ENCODE data around the gene HCRTR1.

- TF ChIP-seq EZH2 (IDR thresholded peaks at IDR 0.05; ENCODE audit: low read length, missing control alignments), result no peak
- TF ChIP-seq, protein P1, sequence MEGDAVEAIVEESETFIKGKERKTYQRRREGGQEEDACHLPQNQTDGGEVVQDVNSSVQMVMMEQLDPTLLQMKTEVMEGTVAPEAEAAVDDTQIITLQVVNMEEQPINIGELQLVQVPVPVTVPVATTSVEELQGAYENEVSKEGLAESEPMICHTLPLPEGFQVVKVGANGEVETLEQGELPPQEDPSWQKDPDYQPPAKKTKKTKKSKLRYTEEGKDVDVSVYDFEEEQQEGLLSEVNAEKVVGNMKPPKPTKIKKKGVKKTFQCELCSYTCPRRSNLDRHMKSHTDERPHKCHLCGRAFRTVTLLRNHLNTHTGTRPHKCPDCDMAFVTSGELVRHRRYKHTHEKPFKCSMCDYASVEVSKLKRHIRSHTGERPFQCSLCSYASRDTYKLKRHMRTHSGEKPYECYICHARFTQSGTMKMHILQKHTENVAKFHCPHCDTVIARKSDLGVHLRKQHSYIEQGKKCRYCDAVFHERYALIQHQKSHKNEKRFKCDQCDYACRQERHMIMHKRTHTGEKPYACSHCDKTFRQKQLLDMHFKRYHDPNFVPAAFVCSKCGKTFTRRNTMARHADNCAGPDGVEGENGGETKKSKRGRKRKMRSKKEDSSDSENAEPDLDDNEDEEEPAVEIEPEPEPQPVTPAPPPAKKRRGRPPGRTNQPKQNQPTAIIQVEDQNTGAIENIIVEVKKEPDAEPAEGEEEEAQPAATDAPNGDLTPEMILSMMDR (conservative IDR thresholded peaks at IDR 0.05 in 1 of 2, IDR thresholded peaks at IDR 0.05 in 1 of 2; ENCODE audit: low read depth in 1 of 2, low read length in 2 of 2), result no peak
Observed at GRCh38 chr1:31652891-31653499, 35.5 kb downstream of the HCRTR1 start.

Measured in fibroblast of lung (primary cell).